Mesangial cell (primary cell): Measurements from ENCODE around the gene SLCO6A1. TPM values are rescaled to one million over a fixed set of nuclear protein-coding genes. Genes with fewer than 3 reads are reported as not detected.

Source experiments
- total RNA-seq: library from RNA; depleted of rRNA; stranded (reverse); fragments of >200 nt; gene quantifications from 2 replicates; pipeline ENCODE4 v1.2.3, GENCODE V29; 2015

SLCO6A1 gene
- total RNA-seq: not detected in 2 replicates

GRCh38 chr5:102498271-102499034, at the start of gene SLCO6A1:
SLCO6A1 (minus strand) TSS chr5:102499001; CDS start chr5:102498844, 157 bp downstream.

Other genes starting within 250 kb of the SLCO6A1 start
- gene SLCO4C1, start 202.7 kb downstream of the SLCO6A1 start, total RNA-seq: 0.81 and 7.9 TPM in 2 replicates